Dendritic cell treated with granulocyte-macrophage colony-stimulating factor and Interleukin-4, amounts not matched to agents 40 ng/mL and 50 ng/mL, for 4 days (primary cell): ENCODE data around the gene MSANTD2.

Experiments
- H3K27ac Mint-ChIP-seq: one replicate; pipeline ENCODE4 v1.8.0; 2022; ENCODE audit warnings: mild to moderate bottlenecking, mixed read lengths
- H3K27me3 Mint-ChIP-seq: one replicate; pipeline ENCODE4 v1.8.0; 2022; ENCODE audit warnings: mild to moderate bottlenecking, mixed read lengths
- H3K36me3 Mint-ChIP-seq: one replicate; pipeline ENCODE4 v1.8.0; 2022; ENCODE audit warnings: low read depth, mixed read lengths
- H3K4me1 Mint-ChIP-seq: one replicate; pipeline ENCODE4 v1.8.0; 2022; ENCODE audit warnings: low read depth, mixed read lengths
- H3K4me3 Mint-ChIP-seq: one replicate; pipeline ENCODE4 v1.8.0; 2022; ENCODE audit warnings: mild to moderate bottlenecking, moderate library complexity, mixed read lengths
- H3K9me3 Mint-ChIP-seq: one replicate; pipeline ENCODE4 v1.8.0; 2022; ENCODE audit warnings: mixed read lengths
- intact Hi-C: fragments of 100-400 bp; cut with micrococcal nuclease; formaldehyde crosslinking; loops from one replicate; pipeline ENCODE4 v1.15.0; 2022

The MSANTD2 gene

DNA sequence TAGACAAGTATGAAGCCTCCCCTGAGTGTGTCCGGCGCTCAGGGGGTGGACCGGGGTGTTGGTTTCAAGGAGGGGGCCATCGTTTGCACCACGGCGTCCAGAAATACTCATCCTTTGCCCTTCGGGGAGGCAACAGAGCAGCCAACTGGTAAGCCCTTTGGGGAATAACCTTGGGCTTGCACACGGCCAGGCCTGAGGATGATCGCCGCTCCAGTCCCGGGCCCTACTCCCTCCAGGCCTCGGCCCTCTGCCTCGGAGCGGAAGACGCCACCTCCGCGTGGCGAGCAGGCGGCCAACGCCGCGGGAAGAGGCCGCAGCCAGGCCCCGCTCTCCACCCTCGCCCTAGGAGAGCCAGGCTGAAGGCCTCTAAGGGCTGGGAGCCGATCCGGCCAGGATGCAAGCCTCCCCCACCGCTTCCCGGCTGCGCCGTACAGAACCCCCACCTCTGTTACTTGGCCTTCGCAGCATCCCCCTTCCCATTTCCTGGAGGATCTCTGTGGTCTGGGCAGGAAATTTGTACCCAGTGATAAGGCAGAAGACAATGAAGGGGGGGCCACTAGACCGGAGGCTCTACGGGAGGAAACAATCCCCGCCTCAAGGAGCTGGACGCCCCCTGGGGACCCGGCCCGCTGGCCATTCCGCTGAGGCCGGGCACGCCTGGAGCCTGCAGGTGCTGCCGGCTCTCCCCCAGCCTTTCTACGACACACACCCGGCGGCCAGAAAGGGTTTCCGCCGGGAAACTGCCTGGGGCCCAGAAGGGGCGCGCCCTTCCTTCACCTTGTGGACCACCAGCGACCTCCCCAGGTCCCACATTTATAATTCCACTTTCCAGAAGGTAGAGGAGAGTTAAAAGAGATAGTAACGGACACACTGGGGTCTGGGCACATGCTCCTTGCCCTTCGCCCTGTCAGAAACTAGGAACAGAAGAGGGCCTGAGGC lies 40.7 kb downstream of the MSANTD2 start:
- Mint-ChIP-seq H3K27me3 (peaks cover 62% of the 10 kb centered on the region), H3K4me3 (peak overlapping the region; percentile 75), H3K9me3 (no peaks in the 10 kb centered on the region), H3K36me3 (peaks cover 2% of the 10 kb centered on the region), H3K4me1 (peaks cover 62% of the 10 kb centered on the region), H3K27ac (peak overlapping the region; percentile 76)
- intact Hi-C loops, result loop anchor here (5.0 kb wide), 1 partner anchor 38 kb away; no protein-coding TSS in a partner anchor

DNA sequence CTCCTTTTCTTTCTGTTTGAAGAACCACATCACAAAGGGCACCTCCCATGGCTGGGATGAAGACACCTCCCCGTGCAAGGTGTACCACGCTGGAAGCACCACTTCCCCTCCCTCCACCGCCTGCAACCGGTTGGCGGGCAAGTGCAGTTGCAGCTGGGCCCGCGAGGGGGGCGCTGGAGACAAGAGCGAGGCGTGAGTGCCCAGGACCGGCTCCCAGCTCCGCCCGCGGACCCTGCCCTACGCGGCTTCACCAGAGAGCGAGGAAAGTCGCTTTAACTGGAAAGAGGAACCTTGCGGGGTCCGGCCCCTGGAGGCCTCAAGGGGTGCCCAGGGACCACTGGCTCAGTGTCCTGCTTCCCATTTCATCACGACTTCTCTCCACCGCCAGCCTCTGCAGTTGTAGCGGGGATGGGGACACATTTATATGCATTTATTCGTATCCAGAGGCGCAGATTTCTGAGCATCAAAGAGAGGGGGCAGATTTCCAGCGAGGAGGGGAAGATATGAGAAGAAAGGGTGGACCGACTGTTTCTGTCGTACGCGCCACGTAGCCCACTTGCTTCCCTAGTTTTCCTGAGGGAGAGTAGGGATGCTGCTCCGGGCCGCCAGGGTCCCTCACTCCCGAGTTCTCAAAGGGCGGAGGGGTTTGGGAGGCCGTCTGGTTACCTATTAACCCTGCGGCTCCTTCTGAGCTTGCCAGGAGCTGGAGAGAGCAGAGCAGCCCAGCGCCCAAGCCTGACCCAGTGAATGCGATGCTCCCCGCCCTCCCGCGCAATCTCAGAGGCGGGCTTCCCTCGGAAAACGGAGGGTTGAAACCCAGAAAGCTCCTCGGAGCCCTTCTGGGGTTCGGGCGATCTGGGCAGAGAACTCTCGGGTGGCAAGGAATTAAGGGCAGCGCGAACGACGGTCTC lies 41.6 kb downstream of the MSANTD2 start:
- H3K4me1 Mint-ChIP-seq, result peaks cover 71% of the 10 kb centered on the region
- H3K4me3 Mint-ChIP-seq, result peak overlapping the region; percentile 75
- no peaks in the 10 kb centered on the region for H3K36me3 Mint-ChIP-seq
- H3K27me3 Mint-ChIP-seq, result peaks cover 62% of the 10 kb centered on the region
- peak overlapping the region; percentile 76 for H3K27ac Mint-ChIP-seq
- intact Hi-C loops, result no loop called here
- no peaks in the 10 kb centered on the region for H3K9me3 Mint-ChIP-seq

DNA sequence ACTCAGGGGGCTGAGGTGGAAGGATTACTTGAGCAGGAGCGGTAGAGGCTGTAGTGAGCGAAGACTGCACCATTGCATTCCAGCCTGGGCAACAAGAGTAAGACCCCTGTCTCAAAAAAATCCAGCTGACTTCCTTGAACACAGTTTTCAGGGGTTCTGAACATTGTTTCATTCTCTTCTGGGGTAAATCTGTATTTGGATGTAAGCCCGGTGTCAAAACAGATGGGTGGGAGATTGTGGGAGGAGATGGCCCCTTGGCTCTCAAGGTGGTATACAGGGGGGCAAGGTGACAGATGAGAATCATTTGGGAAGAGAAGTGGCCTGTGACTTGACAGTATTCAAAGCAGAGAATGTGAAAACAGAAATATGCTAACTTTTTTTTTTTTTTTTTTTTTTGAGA lies 42.9 kb downstream of the MSANTD2 start:
- no peaks in the 10 kb centered on the region for H3K36me3 Mint-ChIP-seq
- peaks cover 56% of the 10 kb centered on the region for H3K27me3 Mint-ChIP-seq
- H3K4me3 Mint-ChIP-seq, result no peak overlapping the region
- H3K27ac Mint-ChIP-seq, result peak overlapping the region; percentile 76
- intact Hi-C loops, result no loop called here
- H3K9me3 Mint-ChIP-seq, result no peaks in the 10 kb centered on the region
- peaks cover 76% of the 10 kb centered on the region for H3K4me1 Mint-ChIP-seq

DNA sequence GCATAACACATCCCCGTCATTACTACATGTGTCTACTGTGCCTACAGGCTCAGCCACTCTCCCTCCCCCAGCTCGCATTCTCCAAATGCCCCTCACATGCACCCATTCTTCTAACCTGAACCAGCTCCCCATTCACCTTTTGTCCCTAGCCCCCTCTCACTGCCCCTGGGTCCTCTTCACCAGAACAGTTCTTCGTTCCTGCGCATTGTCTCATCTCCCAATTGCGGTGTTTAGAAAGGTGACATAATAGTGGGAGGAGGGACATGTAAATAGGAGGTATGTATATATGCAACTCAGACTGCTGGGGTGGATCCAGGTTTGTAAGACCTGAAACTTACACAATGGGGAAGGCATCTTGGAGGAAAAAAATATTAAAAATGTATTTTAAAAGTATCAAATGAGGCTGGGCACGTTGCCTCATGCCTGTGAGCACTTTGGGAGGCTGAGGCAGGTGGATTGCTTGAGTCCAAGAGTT lies 43.4 kb downstream of the MSANTD2 start:
- Mint-ChIP-seq H3K4me3 (no peak overlapping the region), H3K4me1 (peaks cover 78% of the 10 kb centered on the region), H3K27me3 (peaks cover 54% of the 10 kb centered on the region), H3K9me3 (no peaks in the 10 kb centered on the region), H3K27ac (peak overlapping the region; percentile 8), H3K36me3 (no peaks in the 10 kb centered on the region)
- intact Hi-C loops, result no loop called here

DNA sequence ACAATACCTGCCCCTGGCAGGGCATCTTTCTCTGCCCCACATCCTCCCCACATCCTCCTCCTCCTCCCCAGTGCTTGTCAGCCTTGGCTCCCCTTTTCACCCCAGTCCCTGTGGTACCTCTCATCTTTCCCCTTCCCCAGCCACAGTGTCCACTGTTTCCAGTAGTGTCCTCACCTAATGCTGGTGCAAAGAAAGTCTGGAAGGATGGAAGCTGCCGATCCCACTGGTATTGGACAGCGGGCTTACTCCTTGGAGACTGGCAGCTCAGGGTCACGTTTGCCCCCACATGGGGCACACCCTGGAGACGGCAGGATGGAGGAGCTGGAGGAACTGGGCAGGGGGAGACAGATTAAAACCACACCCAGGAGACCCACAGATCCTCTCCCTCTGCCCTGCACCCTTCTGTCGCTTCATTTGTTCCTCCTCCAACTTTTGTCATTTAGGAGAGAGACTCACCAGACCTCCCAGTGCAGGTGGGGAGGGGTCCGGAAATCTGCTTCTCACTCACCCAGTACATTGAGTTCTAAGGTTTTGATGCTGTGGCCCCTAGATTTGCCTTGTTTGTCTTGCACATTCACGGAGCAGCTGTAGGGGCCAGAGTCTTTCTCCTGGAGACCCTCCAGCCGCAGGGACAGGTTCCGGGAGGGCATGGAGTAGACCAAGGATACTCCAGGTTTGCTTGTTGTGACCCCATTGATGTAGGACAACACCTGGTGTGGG lies 44.0 kb downstream of the MSANTD2 start:
- no peaks in the 10 kb centered on the region for H3K9me3 Mint-ChIP-seq
- intact Hi-C loops, result no loop called here
- peaks cover 48% of the 10 kb centered on the region for H3K27me3 Mint-ChIP-seq
- peaks cover 75% of the 10 kb centered on the region for H3K4me1 Mint-ChIP-seq
- no peaks in the 10 kb centered on the region for H3K36me3 Mint-ChIP-seq
- H3K27ac Mint-ChIP-seq, result peak overlapping the region; percentile 8
- H3K4me3 Mint-ChIP-seq, result no peak overlapping the region

DNA sequence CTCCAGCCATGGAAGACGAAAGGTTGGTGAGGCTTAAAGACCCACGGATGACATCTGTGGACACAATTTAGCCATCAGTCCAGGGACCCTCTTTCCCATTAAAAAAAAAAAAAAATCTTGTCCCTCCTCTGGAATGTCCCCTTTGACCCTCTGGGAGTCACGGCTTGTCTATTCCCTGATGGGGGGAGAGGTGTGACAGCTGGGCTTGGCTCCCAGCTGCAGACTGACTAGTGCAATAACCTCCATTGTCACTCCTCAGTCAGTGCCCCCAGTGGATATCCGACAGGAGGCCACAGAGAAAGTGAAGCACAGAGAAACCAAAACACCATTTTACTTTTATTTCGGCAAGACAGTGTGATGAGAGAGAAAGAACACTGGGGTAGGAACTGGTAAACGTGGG lies 45.5 kb downstream of the MSANTD2 start:
- peak overlapping the region; percentile 20 for H3K27ac Mint-ChIP-seq
- H3K4me1 Mint-ChIP-seq, result peaks cover 75% of the 10 kb centered on the region
- H3K36me3 Mint-ChIP-seq, result no peaks in the 10 kb centered on the region
- no peaks in the 10 kb centered on the region for H3K9me3 Mint-ChIP-seq
- intact Hi-C loops, result no loop called here
- H3K4me3 Mint-ChIP-seq, result no peak overlapping the region
- H3K27me3 Mint-ChIP-seq, result peaks cover 33% of the 10 kb centered on the region

DNA sequence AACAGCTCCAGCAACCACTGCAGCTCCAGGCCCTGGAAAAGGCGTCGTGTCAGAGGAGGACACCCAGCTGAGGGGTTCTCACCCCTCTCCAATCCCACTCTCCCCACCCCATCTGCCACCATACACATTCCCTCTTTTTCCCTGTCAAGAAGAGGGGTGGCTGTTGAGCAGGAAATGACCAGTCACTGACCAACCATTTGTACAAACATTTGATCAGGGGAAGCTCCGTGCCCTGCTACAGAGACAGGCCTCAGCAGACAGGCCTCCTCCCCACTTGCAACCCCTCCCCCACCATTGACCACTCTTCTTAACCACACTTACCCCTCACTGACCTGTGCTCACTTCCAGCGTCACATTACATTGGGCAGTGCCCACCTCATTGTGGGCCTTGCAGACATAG lies 45.9 kb downstream of the MSANTD2 start:
- H3K9me3 Mint-ChIP-seq, result no peaks in the 10 kb centered on the region
- H3K4me1 Mint-ChIP-seq, result peaks cover 75% of the 10 kb centered on the region
- H3K27ac Mint-ChIP-seq, result peak overlapping the region; percentile 20
- H3K4me3 Mint-ChIP-seq, result no peak overlapping the region
- intact Hi-C loops, result no loop called here
- no peaks in the 10 kb centered on the region for H3K36me3 Mint-ChIP-seq
- peaks cover 29% of the 10 kb centered on the region for H3K27me3 Mint-ChIP-seq

DNA sequence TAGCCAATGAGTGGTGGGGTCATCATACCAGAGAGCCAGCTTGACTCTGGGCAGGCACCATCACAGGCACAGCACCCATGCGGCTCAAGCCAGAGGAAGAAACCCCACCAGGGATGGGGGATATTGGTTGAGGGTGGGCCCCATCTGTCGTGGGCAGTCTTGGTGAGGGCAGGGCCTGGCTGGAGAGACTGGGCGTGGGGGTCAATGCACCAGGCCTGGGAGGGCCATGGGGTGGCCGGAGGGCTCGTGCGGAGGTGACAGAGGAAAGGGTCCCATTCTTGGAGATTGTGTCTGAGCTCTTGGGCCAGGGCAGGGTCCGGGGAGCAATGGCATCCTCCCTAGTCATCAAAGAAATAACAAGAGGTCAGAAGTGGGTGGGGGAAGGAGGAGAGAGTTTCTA lies 46.6 kb downstream of the MSANTD2 start:
- Mint-ChIP-seq H3K4me1 (peaks cover 75% of the 10 kb centered on the region), H3K36me3 (no peaks in the 10 kb centered on the region), H3K27ac (peak overlapping the region; percentile 20), H3K4me3 (no peak overlapping the region), H3K9me3 (no peaks in the 10 kb centered on the region), H3K27me3 (peaks cover 23% of the 10 kb centered on the region)
- intact Hi-C loops, result no loop called here

DNA sequence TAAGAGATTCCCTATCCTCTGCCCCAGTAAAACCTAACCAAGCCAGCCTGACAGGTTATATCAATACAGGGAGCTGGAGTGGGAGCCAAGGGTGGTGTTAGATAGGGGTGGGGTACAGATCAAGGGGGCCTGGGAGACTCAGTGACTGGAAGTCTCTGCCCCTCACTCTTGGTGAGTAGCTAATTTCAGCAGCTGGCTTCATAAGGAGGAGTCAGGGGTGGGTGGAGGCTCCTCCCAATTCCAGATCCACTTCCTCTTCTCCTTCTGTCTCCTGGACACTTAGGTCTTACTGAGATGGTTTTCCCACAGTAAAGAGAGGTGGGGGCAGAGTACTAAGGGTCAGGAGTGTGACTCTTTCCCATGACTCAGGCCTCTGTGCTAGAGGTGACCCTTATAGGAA lies 47.0 kb downstream of the MSANTD2 start:
- no peaks in the 10 kb centered on the region for H3K9me3 Mint-ChIP-seq
- no peak overlapping the region for H3K4me3 Mint-ChIP-seq
- H3K27me3 Mint-ChIP-seq, result peaks cover 20% of the 10 kb centered on the region
- intact Hi-C loops, result no loop called here
- peak overlapping the region; percentile 20 for H3K27ac Mint-ChIP-seq
- no peaks in the 10 kb centered on the region for H3K36me3 Mint-ChIP-seq
- H3K4me1 Mint-ChIP-seq, result peaks cover 75% of the 10 kb centered on the region

DNA sequence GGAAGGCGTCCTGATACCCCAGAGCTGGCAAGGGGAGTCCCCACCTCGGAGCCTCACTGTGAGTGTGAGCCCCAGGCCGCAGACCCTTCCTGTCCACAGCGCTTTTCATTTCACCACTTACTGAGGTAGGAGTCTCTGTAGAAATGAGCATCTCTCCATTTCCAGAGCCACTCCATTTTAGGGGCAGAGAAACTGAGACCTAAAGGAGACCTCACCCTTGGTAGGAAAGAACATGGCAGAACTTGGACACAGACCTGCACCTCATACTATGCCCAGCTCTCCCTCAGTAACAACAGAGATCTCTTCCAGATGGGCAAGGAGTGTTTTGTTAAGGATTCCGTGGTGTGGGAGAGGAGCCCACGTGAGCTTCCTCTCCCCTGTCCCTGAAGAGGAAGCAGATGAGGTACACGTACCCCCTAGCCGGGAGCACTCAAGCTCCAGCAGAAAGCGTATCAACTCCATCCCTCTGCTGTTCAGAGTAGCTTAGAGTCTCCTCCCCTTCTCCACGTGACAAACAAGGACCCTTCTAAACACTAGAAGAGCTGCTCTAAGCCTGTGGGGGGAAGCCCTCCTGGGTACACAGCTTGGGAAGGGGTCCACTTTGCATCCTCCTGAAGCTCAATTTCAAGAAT lies 47.6 kb downstream of the MSANTD2 start:
- H3K4me1 Mint-ChIP-seq, result peaks cover 75% of the 10 kb centered on the region
- H3K27me3 Mint-ChIP-seq, result peaks cover 19% of the 10 kb centered on the region
- peak overlapping the region; percentile 20 for H3K27ac Mint-ChIP-seq
- intact Hi-C loops, result no loop called here
- H3K9me3 Mint-ChIP-seq, result no peaks in the 10 kb centered on the region
- H3K4me3 Mint-ChIP-seq, result no peak overlapping the region
- H3K36me3 Mint-ChIP-seq, result no peaks in the 10 kb centered on the region

DNA sequence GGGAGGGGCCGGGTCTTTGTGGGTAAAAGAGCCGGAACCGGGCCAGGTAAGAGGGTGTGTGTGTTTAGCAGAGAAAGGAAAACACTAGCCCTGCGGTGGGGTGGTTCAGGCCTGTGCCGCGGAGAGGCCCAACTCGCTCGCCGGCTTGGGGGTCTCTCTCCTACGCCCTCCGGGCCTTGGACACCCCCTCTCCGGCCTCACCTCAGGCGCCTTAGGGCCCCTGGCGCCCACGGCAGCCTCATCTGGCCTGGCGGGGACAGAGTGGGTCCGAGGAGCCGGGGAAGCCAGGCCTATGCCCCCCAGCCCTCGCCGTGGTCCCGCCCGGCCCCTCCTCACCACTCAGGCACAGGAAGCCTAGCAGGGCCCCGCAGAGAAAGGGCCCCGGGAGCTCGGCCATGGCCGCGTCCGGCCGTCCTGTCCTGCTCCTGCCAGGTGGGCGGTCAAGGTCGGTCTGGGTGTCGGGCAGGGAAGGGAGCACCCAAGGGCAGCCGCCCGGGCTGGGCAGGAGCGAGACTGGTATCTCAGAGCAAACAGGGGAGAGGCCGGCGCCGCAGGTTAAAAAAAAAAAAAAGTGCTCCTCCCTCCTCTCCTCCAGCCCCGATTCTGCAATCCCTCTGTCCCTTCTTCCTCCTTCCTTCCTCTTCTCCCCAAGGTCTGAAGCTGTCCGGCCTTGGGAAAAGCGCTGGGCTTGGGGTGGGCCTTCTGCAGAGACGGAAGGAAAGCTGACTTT lies 48.3 kb downstream of the MSANTD2 start, which contains the start of gene VSIG2:
VSIG2 (minus strand) TSS at position 515 of the 730 bp plus-strand sequence; CDS start at position 397, 118 bp downstream.
- H3K27ac Mint-ChIP-seq, result peak within 1 kb of the TSS; percentile 83
- H3K9me3 Mint-ChIP-seq, result no peaks in the 10 kb centered on the region
- no peaks in the 10 kb centered on the region for H3K36me3 Mint-ChIP-seq
- H3K4me1 Mint-ChIP-seq, result peaks cover 76% of the 10 kb centered on the region
- intact Hi-C loops, result no loop called here
- peaks cover 16% of the 10 kb centered on the region for H3K27me3 Mint-ChIP-seq
- H3K4me3 Mint-ChIP-seq, result no peak within 1 kb of the TSS

DNA sequence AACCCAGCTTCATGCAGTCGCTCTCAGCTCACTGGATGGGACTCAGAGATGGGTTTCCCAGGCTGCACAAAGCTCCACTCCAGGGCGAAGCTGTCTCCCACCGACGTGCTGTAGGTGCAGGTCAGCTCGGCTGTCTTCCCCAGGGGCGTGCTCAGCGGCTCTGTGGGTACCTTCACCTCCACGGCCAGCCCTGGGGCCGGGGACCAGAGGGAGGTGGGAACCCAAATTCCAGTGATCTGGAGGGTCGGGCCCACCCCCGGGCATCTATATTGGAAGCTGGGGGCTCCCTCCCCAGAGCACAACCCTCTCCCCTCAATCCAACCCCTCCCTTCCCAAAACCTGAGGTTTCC lies 48.8 kb downstream of the MSANTD2 start:
- intact Hi-C loops, result no loop called here

More for the DNA sequence above, 48.8 kb downstream of the MSANTD2 start:
- H3K36me3 Mint-ChIP-seq, result peaks cover 5% of the 10 kb centered on the region
- peak overlapping the region; percentile 83 for H3K27ac Mint-ChIP-seq
- H3K9me3 Mint-ChIP-seq, result no peaks in the 10 kb centered on the region
- no peak overlapping the region for H3K4me3 Mint-ChIP-seq
- H3K27me3 Mint-ChIP-seq, result peaks cover 11% of the 10 kb centered on the region
- H3K4me1 Mint-ChIP-seq, result peaks cover 81% of the 10 kb centered on the region
